Lower lobe of right lung (tissue), 2 donors: Measurements from ENCODE around the gene MFRP. TPM values are rescaled to one million over a fixed set of nuclear protein-coding genes. Genes with fewer than 3 reads are reported as not detected.

Experiments used
- ATAC-seq, 2 donors: fragments of 200-7000 bp; cut with Tn5 transposase; one replicate each; pipeline ENCODE4 v1.9.1; 2020 to 2022; ENCODE audit warnings: mild to moderate bottlenecking in 2 of 2, moderate library complexity in 2 of 2
- DNase-seq: peaks from one replicate; pipeline ENCODE4 v3.0.0-alpha.2; 2020
- H3K27ac ChIP-seq: fragments of 200-600 bp; one replicate; pipeline ENCODE4 v1.8.0; 2022
- H3K27me3 ChIP-seq: fragments of 200-600 bp; one replicate; pipeline ENCODE4 v1.8.0; 2022; ENCODE audit warnings: low read depth
- H3K36me3 ChIP-seq: fragments of 200-600 bp; one replicate; pipeline ENCODE4 v1.8.0; 2022; ENCODE audit warnings: mild to moderate bottlenecking
- H3K4me1 ChIP-seq: fragments of 200-600 bp; one replicate; pipeline ENCODE4 v1.8.0; 2022
- H3K4me3 ChIP-seq: fragments of 200-600 bp; one replicate; pipeline ENCODE4 v1.8.0; 2022; ENCODE audit warnings: mild to moderate bottlenecking
- H3K9me3 ChIP-seq: fragments of 200-600 bp; one replicate; pipeline ENCODE4 v1.8.0; 2022
- CTCF ChIP-seq: fragments of 200-600 bp; IDR thresholded peaks from one replicate; pipeline ENCODE4 v1.8.0; 2022; ENCODE audit warnings: antibody characterized with exemption, mild to moderate bottlenecking
- intact Hi-C: fragments of 100-400 bp; cut with DNase I; formaldehyde crosslinking; loops from one replicate; pipeline ENCODE4 v1.11.0; 2022
- total RNA-seq: library from RNA; stranded (reverse); fragmentation: NEBNext Ultra II Directional; extraction: Animal tissue kit (Norgen Biotek cat#: 25700); gene quantifications from one replicate; pipeline ENCODE4 v1.2.1, GENCODE V29; 2021
- donor health status: DM: no; HTN: yes; CAD: no; lungs with severe emphysema.

The MFRP gene
- total RNA-seq, 1 donor from 2014 or later: not detected

- intact Hi-C loops: no loop called here
- Histone ChIP-seq H3K27ac (no peak overlapping the region), H3K4me1 (peaks cover 47% of the 10 kb centered on the region)
These were observed 31.6 kb upstream of the MFRP start for GRCh38 chr11:119377961-119378667.

GRCh38 chr11:119377112-119377901 lies 30.8 kb upstream of the MFRP start:
- intact Hi-C loops: no loop called here
- TF ChIP-seq CTCF: no peak
- no peaks in the 10 kb centered on the region for H3K9me3 ChIP-seq
- no peaks in the 10 kb centered on the region for H3K36me3 ChIP-seq
- DNase-seq (no peak), ATAC-seq (no peak)
- no peak overlapping the region for H3K4me3 ChIP-seq
- no peaks in the 10 kb centered on the region for H3K27me3 ChIP-seq
- H3K4me1 ChIP-seq: peaks cover 46% of the 10 kb centered on the region
- H3K27ac ChIP-seq: no peak overlapping the region

More at GRCh38 chr11:119377961-119378667, 31.6 kb upstream of the MFRP start:
- H3K27me3 ChIP-seq: no peaks in the 10 kb centered on the region
- H3K9me3 ChIP-seq: no peaks in the 10 kb centered on the region
- H3K4me3 ChIP-seq: no peak overlapping the region
- no peak for DNase-seq
- no peak for ATAC-seq
- no peaks in the 10 kb centered on the region for H3K36me3 ChIP-seq
- TF ChIP-seq CTCF: no peak

GRCh38 chr11:119376197-119376847 lies 29.8 kb upstream of the MFRP start:
- DNase-seq (peak; percentile 77), ATAC-seq (peak; percentile 48 to 59)
- H3K27me3 ChIP-seq: no peaks in the 10 kb centered on the region
- H3K4me1 ChIP-seq: peaks cover 39% of the 10 kb centered on the region
- intact Hi-C loops: no loop called here
- no peaks in the 10 kb centered on the region for H3K9me3 ChIP-seq
- no peak overlapping the region for H3K4me3 ChIP-seq
- H3K27ac ChIP-seq: peak overlapping the region; percentile 22
- H3K36me3 ChIP-seq: no peaks in the 10 kb centered on the region
- no peak for TF ChIP-seq CTCF

- H3K9me3 ChIP-seq: no peaks in the 10 kb centered on the region
- H3K27ac ChIP-seq: peak overlapping the region; percentile 31
- no peak for TF ChIP-seq CTCF
- peaks cover 37% of the 10 kb centered on the region for H3K4me1 ChIP-seq
- ATAC-seq (peak; percentile 43 to 47), DNase-seq (no peak)
- intact Hi-C loops: no loop called here
- no peaks in the 10 kb centered on the region for H3K27me3 ChIP-seq
- H3K36me3 ChIP-seq: no peaks in the 10 kb centered on the region
- H3K4me3 ChIP-seq: no peak overlapping the region
These were observed 29.1 kb upstream of the MFRP start for GRCh38 chr11:119375337-119376196.
